ENCODE measurements around the gene SOX6.

- TF ChIP-seq CTCF (IDR thresholded peaks at IDR 0.05) (no peak), POLR2A (IDR thresholded peaks at IDR 0.05; ENCODE audit: low read depth) (no peak), EP300 (IDR thresholded peaks at IDR 0.05) (no peak)
These were observed 26.5 kb upstream of the SOX6 start for GRCh38 chr11:16382638-16383380.

Measured in esophagus muscularis mucosa (tissue), 4 donors.